ENCODE measurements around the gene GDI1. TPM values are rescaled to one million over a fixed set of nuclear protein-coding genes. Genes with fewer than 3 reads are reported as not detected.

GDI1 gene
- total and polyA plus RNA-seq, 7 donors, result 37.4 to 57.7 (median 50.7) TPM

GRCh38 chrX:154420402-154420756, 16.6 kb upstream of the GDI1 start:
- intact Hi-C loops (cut with DNase I), result no loop called here
- 55 to 69% (median 58%) methylated on average over 9 to 10 of the region's 10 CpGs for WGBS, 3 donors
- H3K27ac ChIP-seq, result peak overlapping the region; percentile 16

GRCh38 chrX:154426916-154427770, 9.8 kb upstream of the GDI1 start:
- H3K27ac ChIP-seq, result no peak overlapping the region
- DNase-seq, result no peak
- TF ChIP-seq, protein P1, sequence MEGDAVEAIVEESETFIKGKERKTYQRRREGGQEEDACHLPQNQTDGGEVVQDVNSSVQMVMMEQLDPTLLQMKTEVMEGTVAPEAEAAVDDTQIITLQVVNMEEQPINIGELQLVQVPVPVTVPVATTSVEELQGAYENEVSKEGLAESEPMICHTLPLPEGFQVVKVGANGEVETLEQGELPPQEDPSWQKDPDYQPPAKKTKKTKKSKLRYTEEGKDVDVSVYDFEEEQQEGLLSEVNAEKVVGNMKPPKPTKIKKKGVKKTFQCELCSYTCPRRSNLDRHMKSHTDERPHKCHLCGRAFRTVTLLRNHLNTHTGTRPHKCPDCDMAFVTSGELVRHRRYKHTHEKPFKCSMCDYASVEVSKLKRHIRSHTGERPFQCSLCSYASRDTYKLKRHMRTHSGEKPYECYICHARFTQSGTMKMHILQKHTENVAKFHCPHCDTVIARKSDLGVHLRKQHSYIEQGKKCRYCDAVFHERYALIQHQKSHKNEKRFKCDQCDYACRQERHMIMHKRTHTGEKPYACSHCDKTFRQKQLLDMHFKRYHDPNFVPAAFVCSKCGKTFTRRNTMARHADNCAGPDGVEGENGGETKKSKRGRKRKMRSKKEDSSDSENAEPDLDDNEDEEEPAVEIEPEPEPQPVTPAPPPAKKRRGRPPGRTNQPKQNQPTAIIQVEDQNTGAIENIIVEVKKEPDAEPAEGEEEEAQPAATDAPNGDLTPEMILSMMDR (IDR thresholded peaks at IDR 0.05), result no peak

More at GRCh38 chrX:154420402-154420756, 16.6 kb upstream of the GDI1 start:
- Histone ChIP-seq H3K9me3 (no peaks in the 10 kb centered on the region), H3K36me3 (ENCODE audit: insufficient read depth in 1 of 2, low read depth in 1 of 2) (peaks cover 0 to 9% of the 10 kb centered on the region in 2 donors), H3K4me3 (no peak overlapping the region), H3K27me3 (ENCODE audit: insufficient read depth in 3 of 3, low read length in 2 of 3) (peaks cover 0 to 9% (median 0%) of the 10 kb centered on the region in 3 donors), H3K4me1 (peaks cover 3% of the 10 kb centered on the region)
- ATAC-seq (peak in 3 of 4 donors; percentile 26 to 45 (median 39)), DNase-seq (no peak)
- TF ChIP-seq, protein P1 (IDR thresholded peaks at IDR 0.05), result no peak

GRCh38 chrX:154428176-154429171, 8.5 kb upstream of the GDI1 start, which contains the start of gene ATP6AP1:
TSS of gene ATP6AP1 (plus strand) at chrX:154428677. CDS start at chrX:154428693, 16 bp downstream.
- H3K4me3 ChIP-seq, result peak within 1 kb of the TSS; percentile 81
- H3K27me3 ChIP-seq (ENCODE audit: insufficient read depth in 3 of 3, low read length in 2 of 3), result no peaks in the 10 kb centered on the region
- 7 to 40% (median 12%) methylated on average over 37 to 87 of the region's 87 CpGs for WGBS, 3 donors
- H3K36me3 ChIP-seq (ENCODE audit: insufficient read depth in 1 of 2, low read depth in 1 of 2), result peaks cover 0 to 8% of the 10 kb centered on the region in 2 donors
- intact Hi-C loops (cut with DNase I), result no loop called here
- no peaks in the 10 kb centered on the region for H3K4me1 ChIP-seq
- TF ChIP-seq, protein P1 (IDR thresholded peaks at IDR 0.05), result no peak
- DNase-seq (peak; percentile 94 to 96), ATAC-seq (peak; percentile 98 to 99 (median 99))
- no peaks in the 10 kb centered on the region for H3K9me3 ChIP-seq
- H3K27ac ChIP-seq, result peak within 1 kb of the TSS; percentile 80

More at GRCh38 chrX:154426916-154427770, 9.8 kb upstream of the GDI1 start:
- Histone ChIP-seq H3K4me3 (no peak overlapping the region), H3K4me1 (no peaks in the 10 kb centered on the region), H3K36me3 (ENCODE audit: insufficient read depth in 1 of 2, low read depth in 1 of 2) (no peaks in the 10 kb centered on the region), H3K9me3 (no peaks in the 10 kb centered on the region), H3K27me3 (ENCODE audit: insufficient read depth in 3 of 3, low read length in 2 of 3) (no peaks in the 10 kb centered on the region)
- ATAC-seq, result no peak
- intact Hi-C loops (cut with DNase I), result no loop called here
- WGBS, 3 donors, result 86 to 88% (median 86%) methylated on average over 13 of the region's 13 CpGs

DNA sequence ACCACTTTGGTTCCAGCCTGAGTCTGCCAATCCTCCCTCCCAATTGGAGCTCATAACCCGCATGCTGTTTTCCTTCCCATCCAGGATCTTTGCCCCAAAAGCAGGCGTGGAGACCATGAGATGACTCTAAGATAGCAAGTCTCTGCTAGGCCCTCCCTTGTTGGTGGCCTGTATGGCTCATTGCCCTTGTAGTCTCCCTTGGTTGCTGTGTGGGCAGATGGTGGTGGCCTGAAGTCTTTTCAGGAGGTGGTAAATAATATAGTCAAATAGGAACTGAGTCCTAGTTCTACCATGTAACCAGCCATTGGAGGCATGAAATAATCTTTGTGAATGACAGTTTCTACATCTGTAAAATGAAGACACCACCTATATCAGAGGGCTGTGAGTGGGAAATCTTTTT, 7.2 kb upstream of the GDI1 start:
- intact Hi-C loops (cut with DNase I), result no loop called here
- Histone ChIP-seq H3K36me3 (ENCODE audit: insufficient read depth in 1 of 2, low read depth in 1 of 2) (peaks cover 0 to 13% of the 10 kb centered on the region in 2 donors), H3K4me1 (no peaks in the 10 kb centered on the region), H3K4me3 (peak overlapping the region; percentile 81), H3K27me3 (ENCODE audit: insufficient read depth in 3 of 3, low read length in 2 of 3) (no peaks in the 10 kb centered on the region), H3K9me3 (no peaks in the 10 kb centered on the region), H3K27ac (no peak overlapping the region)
- no peak for DNase-seq
- WGBS, 3 donors, result 67 to 71% (median 71%) methylated on average over 2 of the region's 2 CpGs
- TF ChIP-seq, protein P1 (IDR thresholded peaks at IDR 0.05), result no peak
- no peak for ATAC-seq
